Uterus (tissue), 4 donors: ENCODE measurements around the gene MYOZ3. TPM values are rescaled to one million over a fixed set of nuclear protein-coding genes. Genes with fewer than 3 reads are reported as not detected.

ENCODE experiments used
- DNase-seq, 2 donors: peaks; one replicate each; pipeline ENCODE4 v3.0.0-alpha.2; 2019 to 2020
- H3K27ac ChIP-seq, 2 donors: fragments of 200-600 bp; sonication (generic); 1 replicate in 1 of 2; 2 replicates in 1 of 2; pipeline ENCODE4 v1.5.1; 2016 to 2018
- H3K27me3 ChIP-seq, 2 donors: fragments of 200-600 bp; sonication (generic); one replicate each; pipeline ENCODE4 v1.5.1; 2018 to 2019; ENCODE audit warnings: control low read depth in 1 of 2
- H3K36me3 ChIP-seq, 2 donors: fragments of 200-600 bp; sonication (generic); one replicate each; pipeline ENCODE4 v1.5.1; 2019; ENCODE audit warnings: control low read depth in 1 of 2
- H3K4me1 ChIP-seq, 2 donors: fragments of 200-600 bp; sonication (generic); one replicate each; pipeline ENCODE4 v1.5.1; 2018 to 2019; ENCODE audit warnings: control low read depth in 1 of 2
- H3K4me3 ChIP-seq, 2 donors: fragments of 200-600 bp; sonication (generic); 1 replicate in 1 of 2; 2 replicates in 1 of 2; pipeline ENCODE4 v1.5.1; 2018 to 2019; ENCODE audit warnings: mild to moderate bottlenecking in 1 of 2
- H3K9me3 ChIP-seq, 2 donors: fragments of 200-600 bp; sonication (generic); one replicate each; pipeline ENCODE4 v1.5.1; 2019; ENCODE audit warnings: control low read depth in 1 of 2
- POLR2A ChIP-seq, 2 donors: fragments of 450-650 bp; IDR thresholded peaks; one replicate each; pipeline ENCODE4 v1.6.1; 2016; ENCODE audit warnings: antibody characterized with exemption in 2 of 2, mild to moderate bottlenecking in 1 of 2, moderate library complexity in 1 of 2
- intact Hi-C: fragments of 100-400 bp; cut with DNase I; formaldehyde crosslinking; loops from one replicate; pipeline ENCODE4 v1.15.1; 2023; ENCODE audit warnings: low total_unique reads
- total RNA-seq, 4 donors: library from RNA; depleted of rRNA in 3 of 4; stranded (reverse); fragments of >200 nt in 3 of 4; gene quantifications; one replicate each; pipeline versions ENCODE4 v1.1.0 to v1.2.4, GENCODE V29; 2014 to 2023
- TF ChIP-seq, protein P1 (sequence below), 4 experiments: fragments of 200-600 bp in 2 of 4; fragments of 450-650 bp in 2 of 4; sonication (generic) in 2 of 4; IDR thresholded peaks; one replicate each; pipeline ENCODE4 v1.5.1; 2016 to 2019; ENCODE audit warnings: antibody characterized with exemption in 4 of 4, mild to moderate bottlenecking in 2 of 4, moderate library complexity in 1 of 4
- donor health status: DM: yes; HTN: yes; CAD: no.

The MYOZ3 gene
- total RNA-seq, 4 donors from 2014 or later = 3.2 to 69.1 (median 3.4) TPM; not detected in 1

DNA sequence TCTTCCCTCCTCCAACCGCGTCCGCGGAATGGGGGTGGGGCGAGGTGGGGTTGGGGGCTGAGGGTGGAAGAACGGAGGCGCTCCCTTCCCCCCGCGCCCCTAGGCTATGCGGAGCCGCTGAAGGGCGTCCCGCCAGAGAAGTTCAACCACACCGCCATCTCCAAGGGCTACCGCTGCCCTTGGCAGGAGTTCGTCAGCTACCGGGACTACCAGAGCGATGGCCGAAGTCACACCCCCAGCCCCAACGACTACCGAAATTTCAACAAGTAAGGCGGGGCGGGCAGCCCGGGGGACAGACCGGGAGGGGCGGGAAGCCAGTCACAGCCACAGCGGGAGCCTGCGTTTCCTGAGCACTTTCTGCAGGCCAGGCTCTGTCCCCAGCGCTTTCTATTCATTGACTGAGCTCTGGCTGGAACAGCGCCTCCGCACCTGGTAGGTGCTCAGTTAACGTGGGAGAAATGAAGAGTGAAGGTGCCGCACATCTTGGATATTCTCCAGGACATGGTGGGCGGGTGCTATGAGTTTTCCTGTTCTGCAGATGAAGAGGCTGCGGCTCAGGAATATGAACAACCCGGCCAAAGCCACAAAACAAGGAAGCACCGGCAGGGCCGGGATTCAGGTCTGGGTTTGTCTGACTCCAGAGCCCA is 11.3 kb downstream of the MYOZ3 start:
- peak overlapping the region; percentile 44 to 46 for H3K4me3 ChIP-seq
- intact Hi-C loops = no loop called here
- no peaks in the 10 kb centered on the region for H3K27me3 ChIP-seq
- peaks cover 0 to 4% of the 10 kb centered on the region in 2 donors for H3K4me1 ChIP-seq
- H3K36me3 ChIP-seq = no peaks in the 10 kb centered on the region
- DNase-seq = peak; percentile 50 to 53
- H3K9me3 ChIP-seq = no peaks in the 10 kb centered on the region
- TF ChIP-seq, protein P1, sequence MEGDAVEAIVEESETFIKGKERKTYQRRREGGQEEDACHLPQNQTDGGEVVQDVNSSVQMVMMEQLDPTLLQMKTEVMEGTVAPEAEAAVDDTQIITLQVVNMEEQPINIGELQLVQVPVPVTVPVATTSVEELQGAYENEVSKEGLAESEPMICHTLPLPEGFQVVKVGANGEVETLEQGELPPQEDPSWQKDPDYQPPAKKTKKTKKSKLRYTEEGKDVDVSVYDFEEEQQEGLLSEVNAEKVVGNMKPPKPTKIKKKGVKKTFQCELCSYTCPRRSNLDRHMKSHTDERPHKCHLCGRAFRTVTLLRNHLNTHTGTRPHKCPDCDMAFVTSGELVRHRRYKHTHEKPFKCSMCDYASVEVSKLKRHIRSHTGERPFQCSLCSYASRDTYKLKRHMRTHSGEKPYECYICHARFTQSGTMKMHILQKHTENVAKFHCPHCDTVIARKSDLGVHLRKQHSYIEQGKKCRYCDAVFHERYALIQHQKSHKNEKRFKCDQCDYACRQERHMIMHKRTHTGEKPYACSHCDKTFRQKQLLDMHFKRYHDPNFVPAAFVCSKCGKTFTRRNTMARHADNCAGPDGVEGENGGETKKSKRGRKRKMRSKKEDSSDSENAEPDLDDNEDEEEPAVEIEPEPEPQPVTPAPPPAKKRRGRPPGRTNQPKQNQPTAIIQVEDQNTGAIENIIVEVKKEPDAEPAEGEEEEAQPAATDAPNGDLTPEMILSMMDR (IDR thresholded peaks at IDR 0.05) = no peak
- no peak for TF ChIP-seq POLR2A (IDR thresholded peaks at IDR 0.05)
- H3K27ac ChIP-seq = peak overlapping the region; percentile 65 to 66

DNA sequence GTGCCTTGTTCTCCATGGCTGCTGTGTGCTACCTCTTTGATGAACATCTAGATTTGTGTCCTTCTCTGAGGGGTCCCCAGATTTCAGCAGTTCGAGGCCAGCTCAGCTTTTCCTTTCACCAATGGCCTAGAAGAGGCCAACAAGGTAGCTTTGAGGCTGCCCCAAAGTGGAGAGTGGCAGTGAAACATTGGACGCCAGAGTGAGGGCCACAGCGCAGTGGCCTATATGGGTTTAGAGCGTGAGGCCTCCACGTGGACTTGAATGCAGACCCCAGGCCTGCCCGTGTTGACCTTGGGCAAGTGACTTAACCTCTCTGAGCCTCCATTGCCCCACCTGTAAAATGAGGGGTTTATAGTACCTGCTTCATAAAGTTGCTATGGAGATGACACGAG is 11.8 kb downstream of the MYOZ3 start:
- intact Hi-C loops = no loop called here
- Histone ChIP-seq H3K27ac (peak overlapping the region; percentile 65 to 66), H3K9me3 (no peaks in the 10 kb centered on the region), H3K4me1 (peaks cover 0 to 4% of the 10 kb centered on the region in 2 donors), H3K36me3 (no peaks in the 10 kb centered on the region), H3K4me3 (no peak overlapping the region), H3K27me3 (no peaks in the 10 kb centered on the region)
- DNase-seq = no peak
- TF ChIP-seq, protein P1 (IDR thresholded peaks at IDR 0.05) = no peak

DNA sequence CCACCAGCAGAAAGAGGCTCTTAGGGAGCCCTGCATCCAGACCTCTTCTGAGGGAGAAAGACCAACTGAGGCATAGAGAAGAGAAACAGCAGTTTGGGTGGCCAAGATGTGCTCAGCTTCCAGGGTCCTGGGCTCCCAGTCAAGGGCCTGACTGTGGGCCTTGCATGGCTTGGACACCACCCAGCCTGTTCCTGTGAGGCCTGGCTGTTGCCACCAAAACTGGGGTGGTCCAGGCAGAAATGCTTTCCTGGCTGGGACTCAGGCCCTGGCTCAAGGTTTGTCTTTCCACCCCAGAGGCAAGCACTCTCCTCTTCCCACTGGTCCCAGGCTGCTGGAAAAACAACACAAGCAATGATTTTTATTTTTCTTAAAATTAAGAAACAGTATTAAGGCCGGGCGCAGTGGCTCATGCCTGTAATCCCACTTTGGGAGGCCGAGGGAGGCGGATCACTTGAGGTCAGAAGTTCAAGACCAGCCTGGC is 13.3 kb downstream of the MYOZ3 start:
- peaks cover 0 to 4% of the 10 kb centered on the region in 2 donors for H3K4me1 ChIP-seq
- peak in 1 of 2 donors; percentile 55 for DNase-seq
- no peaks in the 10 kb centered on the region for H3K36me3 ChIP-seq
- TF ChIP-seq, protein P1 (IDR thresholded peaks at IDR 0.05) = no peak
- no peak for TF ChIP-seq POLR2A (IDR thresholded peaks at IDR 0.05)
- no peaks in the 10 kb centered on the region for H3K27me3 ChIP-seq
- H3K9me3 ChIP-seq = no peaks in the 10 kb centered on the region
- peak overlapping the region; percentile 65 to 66 for H3K27ac ChIP-seq
- intact Hi-C loops = no loop called here
- H3K4me3 ChIP-seq = no peak overlapping the region

DNA sequence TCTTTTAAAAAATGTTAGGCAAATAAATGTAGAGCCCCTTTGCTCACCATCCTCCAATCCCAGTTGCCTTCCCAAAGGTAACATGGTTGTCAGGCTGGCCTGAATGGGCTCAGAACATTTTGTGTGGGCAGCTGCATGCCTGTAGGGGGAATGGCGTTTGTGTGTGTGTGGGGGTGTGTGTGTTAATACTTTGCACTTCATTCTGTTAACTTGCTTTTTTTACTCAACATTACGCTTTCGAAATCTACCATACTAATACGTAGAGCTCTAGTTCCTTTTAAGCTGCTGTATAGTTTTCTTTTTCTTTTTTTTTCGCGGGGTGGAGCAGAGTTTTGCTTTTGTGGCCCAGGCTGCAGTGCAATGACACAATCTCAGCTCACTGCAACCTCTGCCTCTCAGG is 14.0 kb downstream of the MYOZ3 start:
- Histone ChIP-seq H3K4me1 (peaks cover 0 to 4% of the 10 kb centered on the region in 2 donors), H3K36me3 (no peaks in the 10 kb centered on the region), H3K27me3 (no peaks in the 10 kb centered on the region), H3K27ac (peak overlapping the region in 1 of 2 donors; percentile 65), H3K9me3 (no peaks in the 10 kb centered on the region), H3K4me3 (no peak overlapping the region)
- intact Hi-C loops = no loop called here
- no peak for TF ChIP-seq POLR2A (IDR thresholded peaks at IDR 0.05)
- TF ChIP-seq, protein P1 (IDR thresholded peaks at IDR 0.05) = no peak
- no peak for DNase-seq

DNA sequence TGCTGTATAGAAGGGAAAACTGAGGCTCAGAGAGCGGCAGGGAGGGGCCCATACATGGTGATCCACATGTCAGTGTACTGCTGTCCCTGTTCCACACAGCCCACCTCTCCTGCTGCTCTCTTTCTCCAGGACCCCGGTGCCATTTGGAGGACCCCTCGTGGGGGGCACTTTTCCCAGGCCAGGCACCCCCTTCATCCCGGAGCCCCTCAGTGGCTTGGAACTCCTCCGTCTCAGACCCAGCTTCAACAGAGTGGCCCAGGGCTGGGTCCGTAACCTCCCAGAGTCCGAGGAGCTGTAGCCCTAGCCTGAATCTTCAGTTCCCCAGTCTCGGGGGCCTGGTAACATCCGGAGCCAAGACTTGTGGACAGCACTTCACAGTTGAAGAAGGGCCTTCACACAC is 15.5 kb downstream of the MYOZ3 start:
- intact Hi-C loops = no loop called here
- Histone ChIP-seq H3K36me3 (no peaks in the 10 kb centered on the region), H3K27me3 (no peaks in the 10 kb centered on the region), H3K9me3 (no peaks in the 10 kb centered on the region), H3K27ac (no peak overlapping the region), H3K4me1 (peaks cover 0 to 4% of the 10 kb centered on the region in 2 donors), H3K4me3 (no peak overlapping the region)
- DNase-seq = no peak
- no peak for TF ChIP-seq POLR2A (IDR thresholded peaks at IDR 0.05)
- TF ChIP-seq, protein P1 (IDR thresholded peaks at IDR 0.05) = no peak
